OCI-LY7 (cell line): Measurements from ENCODE around the gene KCNJ12. TPM values are rescaled to one million over a fixed set of nuclear protein-coding genes. Genes with fewer than 3 reads are reported as not detected.
A peak's percentile ranks its signal among the peaks of the same experiment; 100 is the strongest.
"Not testable (repeated sequence)": the region's sequence is repeated elsewhere in the genome, so short reads cannot be mapped to it uniquely, and the experiment has no call there.

Source experiments
- BruUV-seq: library from RNA; stranded (reverse); fragments of 400-500 nt; replicated peaks from 2 replicates; lab custom pipeline; 2021; lab: Mats Ljungman, UMichigan
- CTCF ChIA-PET: fragments of 300-600 bp; sonication (Branson Sonifier 250); formaldehyde crosslinking; loops from one replicate; lab custom pipeline; 2022; ENCODE audit warnings: antibody characterized with exemption; ENCODE audit not compliant: unreplicated experiment; lab: Charles Lee
- POLR2A ChIA-PET: fragments of 300-600 bp; sonication (Branson Sonifier 250); formaldehyde crosslinking; loops from one replicate; lab custom pipeline; 2022; ENCODE audit warnings: antibody characterized with exemption; lab: Charles Lee
- DNase-seq: peaks from one replicate; pipeline ENCODE4 v3.0.0-alpha.2; 2015; ENCODE audit warnings: low spot score
- H2AFZ ChIP-seq: fragments of 200-600 bp; sonication (generic), shearing (Covaris generic); 2 replicates; pipeline ENCODE4 v1.6.1; 2014; ENCODE audit warnings: mild to moderate bottlenecking, antibody characterized with exemption, low read length, moderate library complexity
- H3K27ac ChIP-seq: fragments of 200-600 bp; sonication (generic); 2 replicates; pipeline ENCODE4 v1.5.1; 2014; ENCODE audit warnings: mixed run types, low read depth, mild to moderate bottlenecking, moderate library complexity, low read length, inconsistent platforms; ENCODE audit not compliant: poor library complexity, severe bottlenecking
- H3K36me3 ChIP-seq: fragments of 200-600 bp; sonication (generic); 2 replicates; pipeline ENCODE4 v1.6.1; 2014; ENCODE audit warnings: mild to moderate bottlenecking, antibody characterized with exemption, low read length, moderate library complexity, mixed read lengths; ENCODE audit not compliant: insufficient read depth
- H3K4me1 ChIP-seq: fragments of 200-600 bp; sonication (generic); 2 replicates; pipeline ENCODE4 v1.5.1; 2014; ENCODE audit warnings: mild to moderate bottlenecking, low read length; ENCODE audit not compliant: insufficient read depth, poor library complexity, severe bottlenecking
- H3K4me2 ChIP-seq: fragments of 200-600 bp; sonication (generic); 2 replicates; pipeline ENCODE4 v1.6.1; 2014; ENCODE audit warnings: mild to moderate bottlenecking, low read length
- H3K4me3 ChIP-seq: fragments of 200-600 bp; sonication (generic); 2 replicates; pipeline ENCODE4 v1.5.1; 2014; ENCODE audit warnings: mild to moderate bottlenecking, low read depth, low read length; ENCODE audit not compliant: poor library complexity, severe bottlenecking
- H3K79me2 ChIP-seq: fragments of 200-600 bp; sonication (generic); 2 replicates; pipeline ENCODE4 v1.6.1; 2016; ENCODE audit warnings: low read depth, mild to moderate bottlenecking, low read length, moderate library complexity, mixed read lengths; ENCODE audit not compliant: insufficient read depth
- H3K9me2 ChIP-seq: fragments of 200-600 bp; sonication (generic); 2 replicates; pipeline ENCODE4 v1.6.1; 2016; ENCODE audit warnings: mild to moderate bottlenecking, low read length, mixed read lengths; ENCODE audit not compliant: insufficient read depth
- H3K9me3 ChIP-seq: fragments of 200-600 bp; sonication (generic); 2 replicates; pipeline ENCODE4 v1.6.1; 2014; ENCODE audit warnings: mild to moderate bottlenecking, mixed run types, low read length, mixed read lengths
- H4K20me1 ChIP-seq: fragments of 200-600 bp; sonication (generic); 2 replicates; pipeline ENCODE4 v1.6.1; 2014; ENCODE audit warnings: mild to moderate bottlenecking, antibody characterized with exemption, low read length, moderate library complexity, mixed read lengths; ENCODE audit not compliant: insufficient read depth
- EZH2phosphoT487 ChIP-seq: fragments of 200-600 bp; sonication (generic); IDR thresholded peaks from 2 replicates; pipeline ENCODE4 v1.6.1; 2018; ENCODE audit warnings: low read depth, borderline replicate concordance, mild to moderate bottlenecking, mixed run types, antibody characterized with exemption, low read length, moderate library complexity, mixed read lengths
- intact Hi-C: fragments of 100-400 bp; cut with micrococcal nuclease; formaldehyde crosslinking; loops from one replicate; pipeline ENCODE4 v1.10.0; 2022; ENCODE audit not compliant: unreplicated experiment
- total RNA-seq, 2 experiments: library from RNA; depleted of rRNA in 1 of 2; stranded (reverse); fragments of >200 nt in 1 of 2; shearing (Covaris generic) in 1 of 2; gene quantifications; 2 replicates each; pipeline ENCODE4 v1.2.3, GENCODE V29; 2014 to 2022
- TF ChIP-seq, protein P1 (sequence below): fragments of 200-600 bp; sonication (generic); conservative IDR thresholded peaks from 2 replicates; pipeline ENCODE4 v1.5.1; 2014; ENCODE audit warnings: mild to moderate bottlenecking, antibody characterized with exemption, low read length, moderate library complexity, mixed read lengths

The KCNJ12 gene
- total RNA-seq, 2 experiments from 2014 or later: 0.16 to 0.17 TPM

DNA sequence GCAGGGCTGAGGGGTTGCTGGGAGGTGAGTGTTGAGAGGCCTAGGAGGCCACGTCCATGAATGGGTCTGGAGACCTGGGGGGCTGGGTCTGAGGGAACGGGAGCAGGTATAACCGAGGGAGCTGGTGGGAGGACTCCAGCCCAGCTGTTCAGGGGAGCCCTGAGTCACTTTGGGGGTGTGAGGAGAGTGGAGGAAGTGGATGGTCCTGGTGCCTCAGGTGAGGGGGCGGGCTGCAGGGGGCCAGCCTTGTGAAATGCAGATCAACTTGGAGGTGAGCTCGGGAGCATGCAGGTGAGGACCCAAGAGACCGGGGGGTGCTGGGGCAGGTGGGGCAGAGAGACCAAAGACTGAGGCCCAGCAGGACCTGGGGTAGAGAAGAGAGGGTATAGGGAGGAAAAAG is 79.6 kb downstream of the KCNJ12 start:
- Histone ChIP-seq H4K20me1 (no peaks in the 10 kb centered on the region), H3K4me2 (no peak overlapping the region), H2AFZ (no peak overlapping the region), H3K4me3 (no peak overlapping the region), H3K27ac (no peak overlapping the region), H3K79me2 (no peaks in the 10 kb centered on the region), H3K4me1 (no peaks in the 10 kb centered on the region), H3K36me3 (no peaks in the 10 kb centered on the region), H3K9me3 (no peaks in the 10 kb centered on the region), H3K9me2 (no peaks in the 10 kb centered on the region)
- no TSS peak for BruUV-seq
- no peak for TF ChIP-seq EZH2phosphoT487
- TF ChIP-seq, protein P1, sequence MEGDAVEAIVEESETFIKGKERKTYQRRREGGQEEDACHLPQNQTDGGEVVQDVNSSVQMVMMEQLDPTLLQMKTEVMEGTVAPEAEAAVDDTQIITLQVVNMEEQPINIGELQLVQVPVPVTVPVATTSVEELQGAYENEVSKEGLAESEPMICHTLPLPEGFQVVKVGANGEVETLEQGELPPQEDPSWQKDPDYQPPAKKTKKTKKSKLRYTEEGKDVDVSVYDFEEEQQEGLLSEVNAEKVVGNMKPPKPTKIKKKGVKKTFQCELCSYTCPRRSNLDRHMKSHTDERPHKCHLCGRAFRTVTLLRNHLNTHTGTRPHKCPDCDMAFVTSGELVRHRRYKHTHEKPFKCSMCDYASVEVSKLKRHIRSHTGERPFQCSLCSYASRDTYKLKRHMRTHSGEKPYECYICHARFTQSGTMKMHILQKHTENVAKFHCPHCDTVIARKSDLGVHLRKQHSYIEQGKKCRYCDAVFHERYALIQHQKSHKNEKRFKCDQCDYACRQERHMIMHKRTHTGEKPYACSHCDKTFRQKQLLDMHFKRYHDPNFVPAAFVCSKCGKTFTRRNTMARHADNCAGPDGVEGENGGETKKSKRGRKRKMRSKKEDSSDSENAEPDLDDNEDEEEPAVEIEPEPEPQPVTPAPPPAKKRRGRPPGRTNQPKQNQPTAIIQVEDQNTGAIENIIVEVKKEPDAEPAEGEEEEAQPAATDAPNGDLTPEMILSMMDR: no peak
- POLR2A ChIA-PET: no interaction called here
- no peak for DNase-seq
- intact Hi-C loops: loop anchor here (5.0 kb wide), 1 partner anchor 57 kb away; no protein-coding TSS in a partner anchor
- CTCF ChIA-PET: no interaction called here

DNA sequence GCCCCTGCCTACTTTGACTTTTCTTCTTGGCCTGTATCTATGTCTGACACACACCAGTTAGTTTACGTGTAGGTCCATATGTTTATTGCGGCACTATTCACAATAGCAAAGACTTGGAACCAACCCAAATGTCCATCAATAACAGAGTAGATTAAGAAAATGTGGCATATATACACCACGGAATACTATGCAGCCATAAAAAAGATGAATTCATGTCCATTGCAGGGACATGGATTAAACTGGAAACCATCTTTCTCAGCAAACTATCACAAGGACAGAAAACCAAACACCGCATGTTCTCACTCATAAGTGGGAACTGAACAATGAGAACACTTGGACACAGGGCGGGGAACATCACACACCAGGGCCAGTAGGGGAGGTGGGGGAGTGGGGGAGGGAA is 80.3 kb downstream of the KCNJ12 start:
- H3K36me3 ChIP-seq: not testable (repeated sequence)

DNA sequence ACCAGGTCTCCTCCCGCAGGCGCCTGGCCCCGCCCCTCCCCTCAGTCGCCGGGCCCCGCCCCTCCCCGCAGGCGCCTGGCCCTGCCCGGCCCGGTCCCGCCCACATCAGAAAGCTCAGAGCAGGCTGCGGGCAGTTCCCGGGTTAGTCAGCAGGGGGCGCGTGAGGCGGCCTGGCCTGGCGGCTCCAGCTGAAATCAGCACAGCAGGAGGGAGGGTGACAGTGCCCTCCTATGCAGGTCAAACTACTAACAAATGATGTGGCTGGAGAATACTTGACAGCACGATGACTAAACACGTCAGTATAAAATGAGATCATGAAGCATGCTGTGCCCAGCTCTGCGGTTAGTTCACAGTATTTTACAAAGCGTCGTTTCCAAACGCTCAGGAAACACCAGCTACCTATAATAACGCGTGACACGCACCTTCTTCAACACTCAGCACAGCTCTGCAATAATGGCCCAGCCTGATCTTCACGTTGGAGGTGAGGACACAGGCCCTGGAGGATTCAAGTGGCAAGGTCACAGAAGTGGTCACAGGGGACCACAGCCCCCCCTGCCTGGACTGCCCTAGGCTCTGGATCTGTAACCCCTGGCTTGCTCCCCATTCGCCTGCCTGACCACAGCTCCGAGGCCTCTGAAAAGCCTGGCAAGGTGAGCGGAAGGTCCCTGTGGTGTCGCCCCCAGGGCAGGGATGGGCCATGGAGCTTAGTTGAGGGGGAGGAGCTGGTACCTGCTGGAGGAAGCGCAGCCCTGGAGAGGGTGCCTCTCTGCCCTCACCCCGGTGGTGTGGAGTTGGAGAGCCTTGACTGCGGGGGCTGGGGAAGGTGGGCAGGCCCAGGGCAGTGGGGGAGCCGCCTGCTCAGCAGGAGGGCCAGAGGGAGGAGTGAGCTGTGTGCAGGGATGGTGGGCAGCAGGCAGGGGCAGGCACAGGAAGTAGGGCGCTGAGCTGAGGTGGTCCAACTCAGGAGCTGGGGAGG is 81.2 kb downstream of the KCNJ12 start:
- ChIA-PET POLR2A (interaction anchor here (0.6 kb wide), 2 partner anchors 99 to 216 kb away, joined by 3 to 4 read pairs; no protein-coding TSS in a partner anchor), CTCF (interaction anchor here (0.6 to 1.2 kb wide), 8 partner anchors 12 to 1842 kb away, joined by 3 to 14 read pairs (median 4); no protein-coding TSS in a partner anchor)
- H3K4me1 ChIP-seq: no peaks in the 10 kb centered on the region
- H3K27ac ChIP-seq: no peak overlapping the region
- H4K20me1 ChIP-seq: no peaks in the 10 kb centered on the region
- H3K4me2 ChIP-seq: no peak overlapping the region
- H3K4me3 ChIP-seq: no peak overlapping the region
- no TSS peak for BruUV-seq
- no peaks in the 10 kb centered on the region for H3K9me3 ChIP-seq
- H3K36me3 ChIP-seq: no peaks in the 10 kb centered on the region
- H3K79me2 ChIP-seq: no peaks in the 10 kb centered on the region
- peak; percentile 81 for DNase-seq
- no peak overlapping the region for H2AFZ ChIP-seq
- intact Hi-C loops: loop anchor here (5.0 kb wide), 1 partner anchor 55 kb away; no protein-coding TSS in a partner anchor
- no peaks in the 10 kb centered on the region for H3K9me2 ChIP-seq
- TF ChIP-seq, protein P1: peak; percentile 85
- no peak for TF ChIP-seq EZH2phosphoT487

More for the DNA sequence above, 80.3 kb downstream of the KCNJ12 start:
- H3K27ac ChIP-seq, H3K4me1 ChIP-seq, H4K20me1 ChIP-seq, H2AFZ ChIP-seq, H3K9me3 ChIP-seq, DNase-seq, H3K4me3 ChIP-seq, H3K79me2 ChIP-seq, POLR2A ChIA-PET, H3K4me2 ChIP-seq, H3K9me2 ChIP-seq, BruUV-seq: not testable (repeated sequence)
- CTCF ChIA-PET: interaction anchor here (0.9 to 1.2 kb wide), 3 partner anchors 54 to 96 kb away, joined by 3 to 7 read pairs (median 3); no protein-coding TSS in a partner anchor
- intact Hi-C loops: loop anchor here (5.0 kb wide), 1 partner anchor 56 kb away; no protein-coding TSS in a partner anchor
